22Rv1 (cell line): Measurements from ENCODE around the gene HPSE2.

Experiments used
- H3K27ac ChIP-seq: fragments of 450-650 bp; 2 replicates; pipeline ENCODE4 v1.5.1; 2017
- CTCF ChIP-seq: fragments of 450-650 bp; IDR thresholded peaks from 2 replicates; pipeline ENCODE4 v1.5.1; 2017; ENCODE audit warnings: mild to moderate bottlenecking
- ZFX ChIP-seq: fragments of 450-650 bp; IDR thresholded peaks from 2 replicates; pipeline ENCODE4 v1.6.1; 2017; ENCODE audit warnings: antibody characterized with exemption, borderline replicate concordance

HPSE2 gene

DNA sequence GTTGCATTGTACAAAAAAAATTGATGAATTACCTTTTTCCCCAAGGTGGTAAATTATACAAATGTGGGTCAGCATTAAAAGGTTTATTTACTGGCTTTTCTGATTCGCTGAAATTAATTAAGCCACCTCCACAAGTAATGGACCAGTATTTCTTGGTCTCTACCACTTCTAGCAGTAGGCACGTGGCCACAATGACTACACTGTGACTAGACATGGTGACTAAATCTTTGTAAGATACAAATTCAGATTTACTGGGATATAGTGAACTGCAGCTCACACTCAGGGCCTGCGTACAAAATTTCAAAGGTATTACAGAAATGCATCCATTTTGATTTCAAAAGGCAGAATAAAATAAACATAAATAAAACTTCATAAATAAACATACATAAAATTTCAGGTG, 10.9 kb downstream of the HPSE2 start:
- no peak overlapping the region for H3K27ac ChIP-seq
- TF ChIP-seq ZFX (no peak), CTCF (no peak)

DNA sequence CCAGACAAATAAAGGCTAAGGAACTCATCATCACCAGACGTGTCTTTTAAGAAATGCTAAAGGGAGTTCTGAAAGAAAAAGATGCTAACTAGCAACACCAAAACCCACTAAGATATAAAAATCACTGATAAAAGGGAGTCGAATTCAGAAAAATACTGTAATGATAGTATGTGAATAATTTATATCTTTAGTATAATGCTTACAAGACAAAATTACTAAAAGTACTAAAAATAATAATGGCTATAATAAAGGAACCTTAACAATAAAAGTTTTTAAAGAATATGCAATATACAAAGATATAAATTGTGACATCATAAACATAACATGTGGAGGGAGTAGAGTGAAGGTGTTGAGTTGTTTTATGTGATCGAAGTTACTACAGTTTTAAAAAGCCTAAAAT, 28.3 kb downstream of the HPSE2 start:
- no peak for TF ChIP-seq CTCF
- no peak for TF ChIP-seq ZFX
- H3K27ac ChIP-seq = no peak overlapping the region

DNA sequence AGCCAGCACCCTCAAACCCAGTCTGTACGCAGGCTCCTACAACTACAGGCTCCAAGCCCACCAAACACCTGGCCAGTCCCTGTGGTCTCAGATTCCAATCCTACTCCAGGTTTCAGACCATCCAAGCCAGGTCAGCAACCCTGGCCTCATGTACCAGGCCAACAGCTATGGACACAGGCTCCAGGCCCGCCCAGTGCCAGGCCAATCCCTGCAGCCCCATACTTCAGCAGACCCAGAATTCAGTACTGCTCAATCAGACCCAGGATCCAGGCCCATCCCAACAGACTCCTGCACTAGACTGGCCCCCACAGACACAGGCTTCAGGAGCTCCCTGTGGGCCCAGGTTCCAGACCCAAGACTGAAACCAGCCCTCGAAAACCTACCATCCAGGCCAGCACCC, 32.3 kb downstream of the HPSE2 start:
- no peak overlapping the region for H3K27ac ChIP-seq
- no peak for TF ChIP-seq ZFX
- TF ChIP-seq CTCF = no peak

DNA sequence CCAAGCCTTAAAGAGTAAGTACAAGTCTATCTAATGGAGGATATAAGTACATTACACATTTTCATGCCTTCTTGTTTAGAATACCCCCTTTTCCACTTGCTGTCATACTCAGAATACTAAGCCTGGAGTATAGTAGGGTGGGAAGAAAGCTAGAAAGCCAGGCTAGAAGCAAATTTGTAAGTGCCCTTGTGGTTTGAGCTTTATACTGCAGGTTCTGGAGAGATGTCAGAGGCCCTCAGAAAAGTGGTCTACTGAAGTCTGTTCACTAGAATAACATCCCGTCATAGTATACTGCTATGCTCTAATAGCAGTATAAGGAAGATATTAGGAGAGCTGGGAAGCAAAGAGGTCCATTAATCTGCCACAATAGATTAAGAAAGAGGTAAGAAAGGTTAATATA, 62.7 kb downstream of the HPSE2 start:
- H3K27ac ChIP-seq = no peak overlapping the region
- TF ChIP-seq ZFX (no peak), CTCF (no peak)

DNA sequence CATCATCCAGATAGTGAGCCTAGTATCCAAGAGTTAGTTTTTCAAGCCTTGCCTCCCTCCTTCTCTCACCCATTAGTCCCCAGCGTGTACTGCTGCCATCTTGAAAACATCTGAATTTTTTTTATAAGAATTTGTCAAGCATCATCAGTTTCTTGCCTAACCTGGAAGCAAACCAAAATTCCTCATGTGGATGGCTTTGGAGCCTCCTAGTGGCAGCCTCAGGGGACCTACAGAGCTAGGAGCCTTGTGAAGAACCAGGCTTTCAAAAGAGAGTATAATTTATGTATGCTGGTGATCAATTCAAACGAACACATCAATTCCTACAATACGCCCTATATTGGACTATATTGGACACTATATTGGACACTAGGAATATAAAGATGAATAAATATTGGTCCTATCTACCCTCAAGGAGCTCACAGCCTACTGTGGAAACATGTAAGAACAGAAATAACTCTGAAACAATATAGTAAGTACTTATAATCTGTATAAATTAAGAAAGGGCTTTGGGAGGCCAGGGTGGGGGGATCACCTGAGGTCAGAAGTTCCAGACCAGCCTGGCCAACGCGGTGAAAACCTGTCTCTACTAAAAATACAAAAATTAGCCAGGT, 63.4 kb downstream of the HPSE2 start:
- TF ChIP-seq CTCF (peak; percentile 83), ZFX (no peak)
- H3K27ac ChIP-seq = no peak overlapping the region

DNA sequence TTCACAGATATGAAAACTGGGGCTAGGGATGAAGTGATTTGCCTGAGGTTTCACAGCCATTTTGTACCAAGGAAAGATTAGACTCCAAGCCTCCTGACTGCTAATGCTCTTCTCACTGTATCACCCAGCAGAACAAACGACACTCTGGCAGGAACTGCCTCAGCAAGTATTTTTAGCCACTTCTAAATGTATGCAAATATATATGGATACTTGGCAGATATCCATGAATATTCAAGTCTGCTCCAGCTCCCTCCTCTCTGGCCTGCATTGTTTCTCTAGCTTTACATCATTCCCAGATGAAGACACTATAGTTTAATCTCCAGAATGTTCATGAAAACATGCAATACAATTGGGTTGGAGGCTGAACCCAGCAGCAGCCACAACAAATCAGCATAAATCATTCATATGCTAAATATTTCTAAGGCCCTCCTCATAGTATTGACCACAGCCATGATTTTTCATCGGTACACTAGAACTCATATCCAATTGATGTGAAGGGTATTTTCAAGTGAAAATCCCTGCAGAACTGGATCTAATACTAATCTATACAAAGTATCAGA, 65.5 kb downstream of the HPSE2 start:
- no peak for TF ChIP-seq CTCF
- no peak for TF ChIP-seq ZFX
- H3K27ac ChIP-seq = no peak overlapping the region

GRCh38 chr10:99161165-99161564, 74.5 kb downstream of the HPSE2 start:
- no peak for TF ChIP-seq ZFX
- TF ChIP-seq CTCF = no peak
- no peak overlapping the region for H3K27ac ChIP-seq
